Right lobe of liver (tissue), 6 donors: Measurements from ENCODE around the gene CD79B. TPM values are rescaled to one million over a fixed set of nuclear protein-coding genes. Genes with fewer than 3 reads are reported as not detected.

Experiments used
- ATAC-seq, 4 donors: fragments of 200-7000 bp; cut with Tn5 transposase; one replicate each; pipeline ENCODE4 v1.9.1; 2020; ENCODE audit warnings: mild to moderate bottlenecking in 4 of 4, moderate library complexity in 4 of 4
- DNase-seq, 3 donors: peaks; one replicate each; pipeline ENCODE4 v3.0.0-alpha.2; 2020
- H3K27ac ChIP-seq, 3 donors: fragments of 200-600 bp; one replicate each; pipeline ENCODE4 v1.8.0; 2022
- H3K27me3 ChIP-seq, 2 donors: fragments of 200-600 bp; one replicate each; pipeline ENCODE4 v1.8.0; 2022
- H3K36me3 ChIP-seq, 4 donors: fragments of 200-600 bp; sonication (generic) in 1 of 4; one replicate each; pipeline versions ENCODE4 v1.5.1 to v1.8.0; 2017 to 2022; ENCODE audit warnings: control low read depth in 1 of 4
- H3K4me1 ChIP-seq, 4 donors: fragments of 200-600 bp; sonication (generic) in 1 of 4; one replicate each; pipeline versions ENCODE4 v1.5.1 to v1.8.0; 2017 to 2022; ENCODE audit warnings: control low read depth in 1 of 4
- H3K4me3 ChIP-seq, 3 donors: fragments of 200-600 bp; one replicate each; pipeline ENCODE4 v1.8.0; 2022
- H3K9me3 ChIP-seq, 4 donors: fragments of 200-600 bp; sonication (generic) in 1 of 4; one replicate each; pipeline versions ENCODE4 v1.5.1 to v1.8.0; 2017 to 2022; ENCODE audit warnings: control low read depth in 1 of 4
- POLR2A ChIP-seq: fragments of 450-650 bp; IDR thresholded peaks from one replicate; pipeline ENCODE4 v1.6.1; 2017; ENCODE audit warnings: antibody characterized with exemption, mild to moderate bottlenecking
- WGBS: methylation state at CpG from one replicate; pipeline ENCODE4 v1.1.6; 2018; ENCODE audit warnings: low coverage, low lambda C conversion rate; ENCODE audit not compliant: insufficient coverage; ENCODE audit errors: missing lambda C conversion rate; 5-methylcytosine and 5-hydroxymethylcytosine counted together
- intact Hi-C, 2 donors: fragments of 100-400 bp; cut with DNase I; formaldehyde crosslinking; loops; one replicate each; pipeline versions ENCODE4 v1.11.2 to v1.14.1; 2022
- total RNA-seq, 6 experiments: library from RNA; depleted of rRNA in 2 of 6; stranded (reverse); fragments of >200 nt in 2 of 6; fragmentation: NEBNext Ultra II Directional in 3 of 6; extraction: Animal tissue kit (Norgen Biotek cat#: 25700) in 3 of 6; gene quantifications; one replicate each; pipeline versions ENCODE4 v1.1.0 to v1.2.4, GENCODE V29; 2016 to 2023
- TF ChIP-seq, protein P1 (sequence below), 4 donors: fragments of 200-600 bp in 3 of 4; fragments of 450-650 bp in 1 of 4; IDR thresholded peaks; one replicate each; pipeline versions ENCODE4 v1.5.1 to v1.8.0; 2016 to 2022; ENCODE audit warnings: antibody characterized with exemption in 4 of 4, mild to moderate bottlenecking in 2 of 4
- donor health status: DM: no; HTN: yes; CAD: no.
- donor health status: DM: no; HTN: no; CAD: no.
- donor health status: DM: no; HTN: no; CAD: no.
- donor health status: DM: no; HTN: yes; CAD: no.
- donor health status: DM: no; HTN: yes; CAD: no.

Gene CD79B
- total RNA-seq, 6 experiments from 2014 or later: 0.62 to 2.2 (median 0.92) TPM

DNA sequence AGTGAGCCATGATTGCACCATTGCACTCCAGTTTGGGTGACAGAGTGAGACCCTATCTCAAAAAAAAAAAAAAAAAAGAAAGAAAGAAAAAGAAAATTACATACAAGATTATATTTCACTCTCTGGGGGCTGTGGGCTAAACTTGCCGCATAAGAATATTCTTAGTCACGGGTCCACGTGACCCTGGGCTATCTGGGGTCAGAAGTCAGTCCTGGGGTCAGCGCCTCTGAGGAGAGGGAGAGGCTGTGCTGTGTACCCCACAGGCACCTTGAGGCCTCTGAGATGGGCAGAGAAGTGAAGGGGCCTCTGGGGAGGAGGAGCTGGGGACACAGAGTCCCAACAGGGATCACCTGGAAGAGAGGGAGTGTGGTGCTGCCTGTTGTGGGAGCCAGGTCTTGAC is 5.8 kb upstream of the CD79B start:
- DNase-seq: no peak
- TF ChIP-seq POLR2A: no peak
- TF ChIP-seq, protein P1, sequence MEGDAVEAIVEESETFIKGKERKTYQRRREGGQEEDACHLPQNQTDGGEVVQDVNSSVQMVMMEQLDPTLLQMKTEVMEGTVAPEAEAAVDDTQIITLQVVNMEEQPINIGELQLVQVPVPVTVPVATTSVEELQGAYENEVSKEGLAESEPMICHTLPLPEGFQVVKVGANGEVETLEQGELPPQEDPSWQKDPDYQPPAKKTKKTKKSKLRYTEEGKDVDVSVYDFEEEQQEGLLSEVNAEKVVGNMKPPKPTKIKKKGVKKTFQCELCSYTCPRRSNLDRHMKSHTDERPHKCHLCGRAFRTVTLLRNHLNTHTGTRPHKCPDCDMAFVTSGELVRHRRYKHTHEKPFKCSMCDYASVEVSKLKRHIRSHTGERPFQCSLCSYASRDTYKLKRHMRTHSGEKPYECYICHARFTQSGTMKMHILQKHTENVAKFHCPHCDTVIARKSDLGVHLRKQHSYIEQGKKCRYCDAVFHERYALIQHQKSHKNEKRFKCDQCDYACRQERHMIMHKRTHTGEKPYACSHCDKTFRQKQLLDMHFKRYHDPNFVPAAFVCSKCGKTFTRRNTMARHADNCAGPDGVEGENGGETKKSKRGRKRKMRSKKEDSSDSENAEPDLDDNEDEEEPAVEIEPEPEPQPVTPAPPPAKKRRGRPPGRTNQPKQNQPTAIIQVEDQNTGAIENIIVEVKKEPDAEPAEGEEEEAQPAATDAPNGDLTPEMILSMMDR (IDR thresholded peaks at IDR 0.05): no peak
- no peak for ATAC-seq
- H3K9me3 ChIP-seq: no peaks in the 10 kb centered on the region
- H3K27ac ChIP-seq: no peak overlapping the region
- no peaks in the 10 kb centered on the region for H3K27me3 ChIP-seq
- no peaks in the 10 kb centered on the region for H3K4me1 ChIP-seq
- no peaks in the 10 kb centered on the region for H3K36me3 ChIP-seq
- intact Hi-C loops: no loop called here
- 91% methylated on average over 4 of the region's 4 CpGs for WGBS
- no peak overlapping the region for H3K4me3 ChIP-seq

DNA sequence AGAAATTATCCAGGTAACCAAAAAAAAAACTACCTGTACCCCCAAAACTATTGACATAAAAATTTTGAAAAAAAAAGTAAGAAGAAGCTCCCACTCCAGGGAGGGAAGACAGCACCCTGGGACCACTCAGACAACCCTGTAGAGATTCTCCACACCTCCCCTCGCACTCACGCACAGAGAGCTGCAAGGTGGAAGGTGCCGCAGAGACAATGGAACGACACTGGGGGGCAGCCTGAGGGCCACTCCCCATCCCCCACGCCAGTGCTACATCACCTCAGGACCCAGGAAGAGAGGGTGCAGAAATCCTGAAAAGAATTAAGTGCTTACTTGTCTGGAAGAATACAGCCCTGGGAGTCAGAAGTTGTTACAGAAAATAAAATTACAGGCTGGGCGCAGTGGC is 5.2 kb upstream of the CD79B start:
- no peak overlapping the region for H3K27ac ChIP-seq
- WGBS: 78% methylated on average over 5 of the region's 6 CpGs
- no peak for DNase-seq
- H3K9me3 ChIP-seq: no peaks in the 10 kb centered on the region
- ATAC-seq: no peak
- H3K4me1 ChIP-seq: no peaks in the 10 kb centered on the region
- H3K4me3 ChIP-seq: no peak overlapping the region
- H3K27me3 ChIP-seq: no peaks in the 10 kb centered on the region
- no peak for TF ChIP-seq POLR2A
- TF ChIP-seq, protein P1 (IDR thresholded peaks at IDR 0.05): no peak
- no peaks in the 10 kb centered on the region for H3K36me3 ChIP-seq
- intact Hi-C loops: no loop called here

DNA sequence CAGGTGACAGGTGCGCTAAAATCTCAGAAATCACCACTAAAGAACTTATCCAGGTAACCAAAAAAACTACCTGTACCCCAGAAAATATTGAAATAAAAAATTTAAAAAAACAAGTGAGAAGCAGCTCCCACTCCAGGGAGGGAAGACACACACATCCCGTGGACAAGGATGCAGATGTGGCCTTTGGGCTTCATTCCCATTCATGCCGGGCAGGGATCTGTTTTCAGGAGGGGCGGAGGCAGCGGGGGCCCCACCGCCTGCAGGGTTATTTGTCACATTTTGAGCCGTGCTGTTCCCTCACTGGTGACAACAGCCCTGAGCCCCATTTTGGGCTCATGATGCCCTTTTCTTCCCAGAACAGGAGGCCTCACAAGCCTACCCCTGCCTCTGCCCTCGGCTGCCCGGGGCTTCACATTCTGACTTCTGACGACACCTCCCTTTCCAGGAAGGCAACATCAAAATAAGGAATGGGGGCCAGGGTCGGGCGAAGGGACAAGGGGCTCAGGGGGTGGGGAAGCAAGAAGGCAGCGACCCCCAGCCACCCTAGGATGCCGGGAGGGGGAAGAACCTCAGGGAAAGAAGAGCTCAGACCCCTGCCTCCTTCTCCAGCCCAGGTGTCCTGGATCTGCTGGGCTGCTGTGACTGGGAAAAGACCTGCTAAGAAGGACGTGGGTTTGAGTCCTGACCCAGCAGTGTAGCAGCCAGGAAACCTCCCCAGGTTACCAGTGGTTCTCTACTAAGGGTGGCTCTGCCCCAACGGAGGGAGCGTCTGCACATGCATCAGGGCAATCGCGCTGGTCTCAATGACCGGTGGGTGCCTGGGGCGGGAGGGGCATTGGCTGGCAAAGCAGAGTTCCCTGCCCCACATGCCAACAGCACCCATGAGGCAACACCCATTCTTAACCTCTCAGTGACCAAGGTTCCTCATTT is 2.3 kb upstream of the CD79B start:
- TF ChIP-seq, protein P1 (IDR thresholded peaks at IDR 0.05): no peak
- TF ChIP-seq POLR2A: no peak
- intact Hi-C loops: no loop called here
- WGBS: 53% methylated on average over 9 of the region's 21 CpGs
- H3K9me3 ChIP-seq: no peaks in the 10 kb centered on the region
- no peaks in the 10 kb centered on the region for H3K36me3 ChIP-seq
- DNase-seq (no peak), ATAC-seq (no peak)
- H3K27ac ChIP-seq: no peak overlapping the region
- H3K27me3 ChIP-seq: no peaks in the 10 kb centered on the region
- no peak overlapping the region for H3K4me3 ChIP-seq
- H3K4me1 ChIP-seq: no peaks in the 10 kb centered on the region

DNA sequence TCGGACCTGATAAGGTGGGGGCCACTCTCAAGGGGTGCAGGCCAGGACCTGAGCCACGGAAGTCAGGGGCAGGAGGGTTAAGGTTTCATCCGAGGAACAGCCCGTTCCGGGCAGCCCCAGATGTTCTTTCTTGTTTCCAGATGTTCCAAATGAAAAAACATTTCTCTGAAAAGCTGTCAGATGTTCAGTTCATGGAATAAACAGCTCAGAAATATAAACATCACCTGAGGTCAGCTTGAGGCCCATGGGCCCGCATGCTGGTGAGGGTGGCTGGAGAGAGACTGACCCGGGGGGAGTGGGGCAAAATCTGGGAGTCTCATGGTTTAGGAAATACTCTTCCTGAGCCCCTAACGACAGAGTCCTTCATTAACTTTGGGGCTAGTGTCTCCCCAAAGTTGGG is 1.5 kb upstream of the CD79B start:
- Histone ChIP-seq H3K4me1 (no peaks in the 10 kb centered on the region), H3K4me3 (no peak overlapping the region), H3K27ac (no peak overlapping the region), H3K9me3 (no peaks in the 10 kb centered on the region), H3K36me3 (no peaks in the 10 kb centered on the region), H3K27me3 (no peaks in the 10 kb centered on the region)
- intact Hi-C loops: no loop called here
- DNase-seq: no peak
- WGBS: 75% methylated on average over 4 of the region's 8 CpGs
- no peak for ATAC-seq
- TF ChIP-seq, protein P1 (IDR thresholded peaks at IDR 0.05): no peak
